ENCODE results near the gene DTNBP1.

DNA sequence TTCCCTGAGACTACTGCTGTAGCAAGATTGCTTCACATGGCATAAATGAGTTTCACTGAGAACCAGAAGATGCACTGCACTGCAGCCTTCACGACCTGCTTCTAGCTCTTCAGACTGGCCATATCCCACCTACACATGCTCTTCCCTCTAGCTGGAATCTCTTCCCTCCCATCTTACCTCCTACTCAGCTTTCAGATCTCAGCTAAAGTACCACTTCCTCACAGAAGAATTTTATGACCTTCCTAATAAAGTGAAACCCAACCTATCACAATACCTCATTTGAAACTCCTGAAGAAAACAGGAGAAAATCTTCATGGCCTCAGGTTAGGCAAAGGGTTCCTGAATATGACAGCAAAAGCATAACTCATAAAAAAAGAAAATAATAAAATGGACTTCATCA is 99.9 kb downstream of the DTNBP1 start:
- TF ChIP-seq POLR2A (IDR thresholded peaks at IDR 0.05; ENCODE audit: low read length) (no peak), GATA1 (IDR thresholded peaks at IDR 0.05; ENCODE audit: low read depth, low read length) (no peak)

All from erythroblast (primary cell).